Measurements from ENCODE around the gene PSMD4. TPM values are rescaled to one million over a fixed set of nuclear protein-coding genes. Genes with fewer than 3 reads are reported as not detected.

PSMD4 gene
- total RNA-seq, 1 experiment from 2014 or later: 207 TPM

GRCh38 chr1:151286619-151287340, 32.2 kb downstream of the PSMD4 start:
- no peak overlapping the region for H2AK5ac ChIP-seq (ENCODE audit: insufficient read length, low read length)
- H2BK15ac ChIP-seq (ENCODE audit: low read depth, low read length): no peak overlapping the region
- no CpG with 5 or more reads among the region's 10 CpGs for WGBS (ENCODE audit: extremely low coverage, insufficient read length, low lambda C conversion rate)
- H3K18ac ChIP-seq (ENCODE audit: insufficient read length, low read depth, low read length): no peak overlapping the region
- H3K4me2 ChIP-seq (ENCODE audit: insufficient read depth, insufficient read length, low read length): no peak overlapping the region
- H3K4me3 Mint-ChIP-seq: no peak overlapping the region; a peak in 1 of 5 replicates
- H3K9me3 ChIP-seq (ENCODE audit: control insufficient read depth, low read depth, low read length): no peaks in the 10 kb centered on the region
- H4K5ac ChIP-seq (ENCODE audit: insufficient read length, low read depth, low read length): no peak overlapping the region
- no peak overlapping the region for H4K91ac ChIP-seq (ENCODE audit: insufficient read length, low read depth, low read length)
- H3K79me1 ChIP-seq (ENCODE audit: insufficient read depth, low read depth, low read length, poor library complexity, severe bottlenecking): no peaks in the 10 kb centered on the region
- no peak overlapping the region for H3K14ac ChIP-seq (ENCODE audit: insufficient read depth, low read length)
- no peak overlapping the region for H3T11ph ChIP-seq (ENCODE audit: low read length)
- H2BK20ac ChIP-seq (ENCODE audit: low read depth, low read length, poor library complexity, severe bottlenecking): no peak overlapping the region
- no peak overlapping the region for H3K27ac ChIP-seq (ENCODE audit: insufficient read length, low read depth, low read length)
- H3K4ac ChIP-seq (ENCODE audit: low read depth, low read length): no peak overlapping the region
- H3K27ac Mint-ChIP-seq: peak overlapping the region in 1 of 3 experiments; percentile 44; a peak in 1 of 7 replicates
- H2BK12ac ChIP-seq (ENCODE audit: insufficient read length, low read depth, low read length): no peak overlapping the region
- H3K56ac ChIP-seq (ENCODE audit: insufficient read length, low read depth, low read length): no peak overlapping the region
- DNase-seq: no peak
- H3K79me2 ChIP-seq (ENCODE audit: insufficient read depth, low read length): peaks cover 8% of the 10 kb centered on the region; the same call in 1 of the 2 replicates
- no peak overlapping the region for H2BK120ac ChIP-seq (ENCODE audit: low read depth, low read length, poor library complexity, severe bottlenecking)
- peaks cover 7% of the 10 kb centered on the region for H3K23me2 ChIP-seq (ENCODE audit: insufficient read length, low read depth, low read length, poor library complexity, severe bottlenecking)
- H3K36me3 Mint-ChIP-seq (ENCODE audit: insufficient read depth in 1 of 3, low read depth in 3 of 3): peaks cover 50 to 75% (median 70%) of the 10 kb centered on the region in 3 experiments
- H3K27me3 Mint-ChIP-seq (ENCODE audit: low read depth): no peaks in the 10 kb centered on the region
- no peak overlapping the region for H4K8ac ChIP-seq (replicated peaks; ENCODE audit: insufficient read length, low read depth, low read length)
- H3K4me1 Mint-ChIP-seq: peaks cover 25 to 44% of the 10 kb centered on the region in 2 experiments
- H2AFZ ChIP-seq (ENCODE audit: low read length): no peak overlapping the region
- no peaks in the 10 kb centered on the region for H3K27me3 ChIP-seq (ENCODE audit: insufficient read depth, low read length)
- H4K20me1 ChIP-seq (ENCODE audit: control insufficient read depth, insufficient read depth, insufficient read length): peaks cover 3% of the 10 kb centered on the region
- H3K9me3 Mint-ChIP-seq: no peaks in the 10 kb centered on the region
- TF ChIP-seq CTCF (conservative IDR thresholded peaks at IDR 0.05): no peak
- no peaks in the 10 kb centered on the region for H3K4me1 ChIP-seq (ENCODE audit: insufficient read depth, low read length)
- H3K23ac ChIP-seq (ENCODE audit: insufficient read length, low read depth, low read length): no peak overlapping the region
- H3K9ac ChIP-seq (ENCODE audit: extremely low read depth, insufficient read length, low read length): no peak overlapping the region
- H2BK5ac ChIP-seq (ENCODE audit: insufficient read length, low read length): no peak overlapping the region

Data from H9 (cell line).